ENCODE data around the gene CAB39L.

Gene CAB39L

GRCh38 chr13:49315756-49316482 lies 127.9 kb downstream of the CAB39L start:
- in situ Hi-C loops (cut with HindIII; ENCODE audit: low sequenced_read_pairs), result no loop called here

- in situ Hi-C loops (cut with HindIII; ENCODE audit: low sequenced_read_pairs), result no loop called here
Measured at GRCh38 chr13:49315036-49315565, 128.8 kb downstream of the CAB39L start.

- in situ Hi-C loops (cut with HindIII; ENCODE audit: low sequenced_read_pairs), result no loop called here
Measured at GRCh38 chr13:49314344-49314882, 129.5 kb downstream of the CAB39L start.

GRCh38 chr13:49311816-49312215 lies 132.0 kb downstream of the CAB39L start:
- in situ Hi-C loops (cut with HindIII; ENCODE audit: low sequenced_read_pairs), result no loop called here

GRCh38 chr13:49310251-49310650 lies 133.6 kb downstream of the CAB39L start:
- in situ Hi-C loops (cut with HindIII; ENCODE audit: low sequenced_read_pairs), result no loop called here

GRCh38 chr13:49308921-49309408 lies 134.9 kb downstream of the CAB39L start:
- in situ Hi-C loops (cut with HindIII; ENCODE audit: low sequenced_read_pairs), result no loop called here

GRCh38 chr13:49308097-49308875 lies 135.6 kb downstream of the CAB39L start:
- in situ Hi-C loops (cut with HindIII; ENCODE audit: low sequenced_read_pairs), result no loop called here

- in situ Hi-C loops (cut with HindIII; ENCODE audit: low sequenced_read_pairs), result no loop called here
Measured at GRCh38 chr13:49307365-49307764, 136.5 kb downstream of the CAB39L start.

- in situ Hi-C loops (cut with HindIII; ENCODE audit: low sequenced_read_pairs), result no loop called here
Measured at GRCh38 chr13:49305792-49306425, 138.0 kb downstream of the CAB39L start.

- in situ Hi-C loops (cut with HindIII; ENCODE audit: low sequenced_read_pairs), result no loop called here
Measured at GRCh38 chr13:49304763-49305700, 138.8 kb downstream of the CAB39L start.

GRCh38 chr13:49304356-49304755 lies 139.5 kb downstream of the CAB39L start:
- in situ Hi-C loops (cut with HindIII; ENCODE audit: low sequenced_read_pairs), result no loop called here

GRCh38 chr13:49303533-49304252 lies 140.2 kb downstream of the CAB39L start:
- in situ Hi-C loops (cut with HindIII; ENCODE audit: low sequenced_read_pairs), result no loop called here

GRCh38 chr13:49302817-49303216 lies 141.0 kb downstream of the CAB39L start:
- in situ Hi-C loops (cut with HindIII; ENCODE audit: low sequenced_read_pairs), result no loop called here

- in situ Hi-C loops (cut with HindIII; ENCODE audit: low sequenced_read_pairs), result no loop called here
Measured at GRCh38 chr13:49302222-49302621, 141.6 kb downstream of the CAB39L start.

GRCh38 chr13:49300739-49301589 lies 142.9 kb downstream of the CAB39L start:
- in situ Hi-C loops (cut with HindIII; ENCODE audit: low sequenced_read_pairs), result no loop called here

- in situ Hi-C loops (cut with HindIII; ENCODE audit: low sequenced_read_pairs), result no loop called here
Measured at GRCh38 chr13:49300276-49300675, 143.6 kb downstream of the CAB39L start.

- in situ Hi-C loops (cut with HindIII; ENCODE audit: low sequenced_read_pairs), result loop anchor here (25.0 kb wide), 1 partner anchor 313 kb away; no protein-coding TSS in a partner anchor
Measured at GRCh38 chr13:49298903-49299605, 144.8 kb downstream of the CAB39L start.

- in situ Hi-C loops (cut with HindIII; ENCODE audit: low sequenced_read_pairs), result loop anchor here (25.0 kb wide), 1 partner anchor 314 kb away; no protein-coding TSS in a partner anchor
Measured at GRCh38 chr13:49298416-49298815, 145.4 kb downstream of the CAB39L start.
